ENCODE data around the gene TMCC2.

Gene TMCC2

DNA sequence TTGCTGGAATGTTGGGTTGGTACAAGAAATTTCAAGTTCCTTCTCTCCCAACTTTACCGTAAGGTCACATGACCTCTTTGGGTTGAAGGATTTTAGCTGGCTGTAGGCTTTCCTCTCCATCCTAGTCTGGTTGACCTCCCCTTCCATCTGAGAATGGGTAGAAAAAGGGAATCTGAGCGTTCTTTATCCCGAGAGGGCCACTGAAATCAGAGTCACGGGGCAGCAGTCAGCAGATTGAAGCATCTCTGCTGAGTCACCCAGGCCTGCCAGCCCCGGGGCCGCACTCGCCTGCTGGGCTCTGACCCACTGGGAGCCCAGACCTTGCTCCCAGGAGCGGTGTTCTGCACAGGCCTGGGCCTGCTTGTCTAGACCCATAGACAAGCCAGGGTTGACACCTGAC lies 31.0 kb downstream of the TMCC2 start:
- TF ChIP-seq, protein P1, sequence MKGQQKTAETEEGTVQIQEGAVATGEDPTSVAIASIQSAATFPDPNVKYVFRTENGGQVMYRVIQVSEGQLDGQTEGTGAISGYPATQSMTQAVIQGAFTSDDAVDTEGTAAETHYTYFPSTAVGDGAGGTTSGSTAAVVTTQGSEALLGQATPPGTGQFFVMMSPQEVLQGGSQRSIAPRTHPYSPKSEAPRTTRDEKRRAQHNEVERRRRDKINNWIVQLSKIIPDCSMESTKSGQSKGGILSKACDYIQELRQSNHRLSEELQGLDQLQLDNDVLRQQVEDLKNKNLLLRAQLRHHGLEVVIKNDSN (IDR thresholded peaks at IDR 0.05), result 0 out of 2 replicates have a peak, but pooled peaks have one; percentile 10
- TF ChIP-seq TCF12 (IDR thresholded peaks at IDR 0.05; ENCODE audit: low read depth), result no peak

DNA sequence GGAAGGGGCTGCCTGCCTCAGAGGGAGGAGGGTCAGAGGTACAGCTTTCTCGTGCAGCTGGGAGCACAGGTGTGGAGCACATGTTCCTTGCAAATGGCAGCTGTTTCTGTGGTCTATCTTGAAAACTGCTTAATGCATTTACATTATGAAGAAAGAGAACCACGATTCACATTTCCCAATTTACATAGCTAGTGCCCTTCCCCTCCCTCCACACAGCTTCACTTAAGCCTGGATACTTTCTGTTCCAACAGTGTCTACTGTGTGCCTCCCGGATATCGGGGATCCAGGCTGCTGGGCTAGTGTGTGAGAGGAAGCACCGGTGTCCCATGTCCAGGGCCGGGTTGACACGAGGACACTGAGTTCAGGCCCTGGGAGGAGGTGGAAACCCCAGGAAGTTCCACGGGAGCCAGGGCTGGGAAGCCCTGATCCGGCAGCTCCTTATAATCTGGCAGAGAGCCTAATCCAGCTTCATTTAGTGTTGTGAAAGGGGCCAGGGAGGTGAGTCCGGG lies 31.6 kb downstream of the TMCC2 start:
- TF ChIP-seq TEAD4 (IDR thresholded peaks at IDR 0.05) (no peak), CREB1 (IDR thresholded peaks at IDR 0.05; ENCODE audit: low read depth) (no peak), NFIC (IDR thresholded peaks at IDR 0.05) (no peak), TAF1 (IDR thresholded peaks at IDR 0.05; ENCODE audit: low read depth) (no peak), FOXM1 (IDR thresholded peaks at IDR 0.05; ENCODE audit: borderline replicate concordance, low read depth) (no peak), YY1 (IDR thresholded peaks at IDR 0.05; ENCODE audit: low read depth) (no peak), CEBPB (IDR thresholded peaks at IDR 0.05) (no peak), ZBTB7A (IDR thresholded peaks at IDR 0.05; ENCODE audit: low read depth) (no peak), EP300 (IDR thresholded peaks at IDR 0.05; ENCODE audit: borderline replicate concordance) (no peak), EGR1 (IDR thresholded peaks at IDR 0.05) (no peak), TCF12 (IDR thresholded peaks at IDR 0.05; ENCODE audit: low read depth) (no peak), RAD21 (IDR thresholded peaks at IDR 0.05; ENCODE audit: low read depth) (no peak)
- TF ChIP-seq, protein P1 (IDR thresholded peaks at IDR 0.05), result no peak
- TF ChIP-seq, protein P2, sequence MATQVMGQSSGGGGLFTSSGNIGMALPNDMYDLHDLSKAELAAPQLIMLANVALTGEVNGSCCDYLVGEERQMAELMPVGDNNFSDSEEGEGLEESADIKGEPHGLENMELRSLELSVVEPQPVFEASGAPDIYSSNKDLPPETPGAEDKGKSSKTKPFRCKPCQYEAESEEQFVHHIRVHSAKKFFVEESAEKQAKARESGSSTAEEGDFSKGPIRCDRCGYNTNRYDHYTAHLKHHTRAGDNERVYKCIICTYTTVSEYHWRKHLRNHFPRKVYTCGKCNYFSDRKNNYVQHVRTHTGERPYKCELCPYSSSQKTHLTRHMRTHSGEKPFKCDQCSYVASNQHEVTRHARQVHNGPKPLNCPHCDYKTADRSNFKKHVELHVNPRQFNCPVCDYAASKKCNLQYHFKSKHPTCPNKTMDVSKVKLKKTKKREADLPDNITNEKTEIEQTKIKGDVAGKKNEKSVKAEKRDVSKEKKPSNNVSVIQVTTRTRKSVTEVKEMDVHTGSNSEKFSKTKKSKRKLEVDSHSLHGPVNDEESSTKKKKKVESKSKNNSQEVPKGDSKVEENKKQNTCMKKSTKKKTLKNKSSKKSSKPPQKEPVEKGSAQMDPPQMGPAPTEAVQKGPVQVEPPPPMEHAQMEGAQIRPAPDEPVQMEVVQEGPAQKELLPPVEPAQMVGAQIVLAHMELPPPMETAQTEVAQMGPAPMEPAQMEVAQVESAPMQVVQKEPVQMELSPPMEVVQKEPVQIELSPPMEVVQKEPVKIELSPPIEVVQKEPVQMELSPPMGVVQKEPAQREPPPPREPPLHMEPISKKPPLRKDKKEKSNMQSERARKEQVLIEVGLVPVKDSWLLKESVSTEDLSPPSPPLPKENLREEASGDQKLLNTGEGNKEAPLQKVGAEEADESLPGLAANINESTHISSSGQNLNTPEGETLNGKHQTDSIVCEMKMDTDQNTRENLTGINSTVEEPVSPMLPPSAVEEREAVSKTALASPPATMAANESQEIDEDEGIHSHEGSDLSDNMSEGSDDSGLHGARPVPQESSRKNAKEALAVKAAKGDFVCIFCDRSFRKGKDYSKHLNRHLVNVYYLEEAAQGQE (IDR thresholded peaks at IDR 0.05; ENCODE audit: low read depth), result no peak
- TF ChIP-seq, protein P3, sequence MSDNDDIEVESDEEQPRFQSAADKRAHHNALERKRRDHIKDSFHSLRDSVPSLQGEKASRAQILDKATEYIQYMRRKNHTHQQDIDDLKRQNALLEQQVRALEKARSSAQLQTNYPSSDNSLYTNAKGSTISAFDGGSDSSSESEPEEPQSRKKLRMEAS (IDR thresholded peaks at IDR 0.05), result no peak

DNA sequence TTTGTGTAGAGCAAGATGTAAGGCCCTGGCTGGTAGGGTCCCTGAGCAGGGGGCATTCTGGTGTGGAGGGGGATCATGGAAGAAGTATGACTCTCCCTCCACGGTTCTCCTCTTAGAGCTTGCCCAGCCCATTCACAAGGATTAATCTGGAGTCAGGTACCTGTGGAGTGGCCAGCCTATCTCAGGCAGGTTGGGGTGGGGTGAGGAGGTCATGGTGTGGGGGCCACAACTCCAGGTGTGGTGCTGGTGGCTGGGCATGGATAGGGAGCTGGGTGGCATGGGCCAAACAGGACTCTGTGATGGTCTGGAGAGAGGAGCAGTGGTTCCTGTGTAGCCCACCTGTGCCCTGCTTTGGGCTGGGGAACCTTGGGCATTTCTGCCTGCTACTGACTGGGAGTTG lies 32.3 kb downstream of the TMCC2 start:
- TF ChIP-seq, protein P1 (IDR thresholded peaks at IDR 0.05), result no peak
- no peak for TF ChIP-seq CREB1 (IDR thresholded peaks at IDR 0.05; ENCODE audit: low read depth)

DNA sequence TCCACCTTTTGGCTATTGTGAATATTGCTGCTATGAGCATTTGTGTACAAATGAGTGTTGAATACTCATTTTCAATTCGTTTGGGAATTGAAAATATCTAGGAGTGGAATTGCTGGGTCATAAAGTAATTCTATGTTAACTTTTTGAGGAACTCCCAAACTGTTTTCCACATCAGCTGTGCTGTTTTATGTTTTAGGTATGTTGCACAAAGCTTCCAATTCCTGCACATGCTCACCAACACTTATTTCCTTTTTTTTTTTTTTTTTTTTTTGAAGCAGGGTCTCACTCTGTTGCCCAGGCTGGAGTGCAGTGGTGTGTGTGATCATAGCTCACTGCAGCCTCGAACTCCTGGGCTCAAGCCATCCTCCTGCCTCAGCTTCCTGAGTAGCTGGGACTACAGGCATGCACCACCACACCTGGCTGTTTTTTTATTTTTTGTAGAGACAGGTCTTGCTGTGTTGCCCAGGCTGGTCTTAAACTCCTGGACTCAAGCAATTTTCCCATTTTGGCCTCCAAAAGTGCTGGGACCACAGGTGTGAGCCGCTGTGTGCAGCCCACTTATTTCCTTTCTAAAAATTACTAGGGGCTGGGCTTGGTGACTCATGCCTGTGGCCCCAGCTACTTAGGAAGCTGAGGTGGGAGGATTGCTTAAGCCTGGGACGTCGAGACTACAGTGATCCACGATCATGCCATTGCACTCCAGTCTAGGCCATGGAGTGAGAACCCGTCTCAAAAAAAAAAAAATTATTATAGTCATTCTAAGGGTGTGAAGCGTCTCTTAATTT lies 33.4 kb downstream of the TMCC2 start:
- TF ChIP-seq TCF12 (IDR thresholded peaks at IDR 0.05; ENCODE audit: low read depth) (no peak), NFIC (IDR thresholded peaks at IDR 0.05) (no peak), TAF1 (IDR thresholded peaks at IDR 0.05; ENCODE audit: low read depth) (no peak), CREB1 (IDR thresholded peaks at IDR 0.05; ENCODE audit: low read depth) (no peak), CEBPB (IDR thresholded peaks at IDR 0.05) (no peak), ZBTB7A (IDR thresholded peaks at IDR 0.05; ENCODE audit: low read depth) (no peak), EP300 (IDR thresholded peaks at IDR 0.05; ENCODE audit: borderline replicate concordance) (no peak), FOXM1 (IDR thresholded peaks at IDR 0.05; ENCODE audit: borderline replicate concordance, low read depth) (no peak)
- TF ChIP-seq, protein P2 (IDR thresholded peaks at IDR 0.05; ENCODE audit: low read depth), result no peak
- TF ChIP-seq, protein P3 (IDR thresholded peaks at IDR 0.05), result no peak
- TF ChIP-seq, protein P1 (IDR thresholded peaks at IDR 0.05), result no peak

DNA sequence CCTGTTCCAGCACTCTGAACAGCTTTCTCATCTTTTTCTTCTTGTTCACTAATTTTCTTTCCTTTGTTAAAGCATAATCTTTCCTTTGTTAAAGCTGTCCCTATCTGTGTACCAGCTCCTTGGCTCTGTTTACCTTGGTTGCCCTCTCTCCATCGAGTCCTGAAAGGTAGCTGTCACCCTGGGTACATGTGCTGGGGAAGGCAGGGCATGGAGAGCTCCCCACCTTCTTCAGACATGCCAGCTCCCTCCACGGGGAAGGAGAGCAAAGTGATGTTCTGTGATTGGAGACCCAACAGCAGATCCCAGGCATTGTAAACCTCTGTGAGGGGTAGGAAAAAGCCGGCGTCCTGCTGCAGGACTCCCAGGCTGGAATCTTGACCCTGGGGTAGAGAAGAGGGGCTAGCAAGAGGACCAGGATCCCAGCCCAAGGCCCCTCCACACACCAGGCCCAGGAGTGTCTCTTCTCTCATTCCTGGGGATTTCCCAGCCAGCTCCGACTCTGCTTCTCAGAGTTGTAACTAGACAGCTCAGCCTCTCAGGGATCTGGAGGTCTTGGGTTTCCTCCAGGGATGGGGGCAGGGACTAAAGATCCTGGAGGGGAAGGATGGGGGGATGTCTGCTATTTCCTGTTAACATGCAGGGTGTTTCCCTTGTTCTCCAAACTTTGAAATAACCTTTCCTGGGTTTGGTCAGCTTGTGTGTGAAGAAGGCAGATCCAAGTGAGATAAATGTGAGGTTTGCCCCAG lies 34.4 kb downstream of the TMCC2 start:
- TF ChIP-seq TAF1 (IDR thresholded peaks at IDR 0.05; ENCODE audit: low read depth), result no peak
- no peak for TF ChIP-seq TEAD4 (IDR thresholded peaks at IDR 0.05)
- TF ChIP-seq CREB1 (IDR thresholded peaks at IDR 0.05; ENCODE audit: low read depth), result no peak
- TF ChIP-seq EGR1 (IDR thresholded peaks at IDR 0.05), result no peak
- no peak for TF ChIP-seq FOXM1 (IDR thresholded peaks at IDR 0.05; ENCODE audit: borderline replicate concordance, low read depth)
- TF ChIP-seq, protein P2 (IDR thresholded peaks at IDR 0.05; ENCODE audit: low read depth), result no peak
- TF ChIP-seq TCF12 (IDR thresholded peaks at IDR 0.05; ENCODE audit: low read depth), result no peak
- TF ChIP-seq ZBTB7A (IDR thresholded peaks at IDR 0.05; ENCODE audit: low read depth), result no peak
- TF ChIP-seq YY1 (IDR thresholded peaks at IDR 0.05; ENCODE audit: low read depth), result no peak
- no peak for TF ChIP-seq RAD21 (IDR thresholded peaks at IDR 0.05; ENCODE audit: low read depth)
- TF ChIP-seq, protein P1 (IDR thresholded peaks at IDR 0.05), result no peak
- no peak for TF ChIP-seq CEBPB (IDR thresholded peaks at IDR 0.05)
- TF ChIP-seq, protein P3 (IDR thresholded peaks at IDR 0.05), result no peak
- TF ChIP-seq EP300 (IDR thresholded peaks at IDR 0.05; ENCODE audit: borderline replicate concordance), result no peak

Measured in Ishikawa (cell line).